Gastrocnemius medialis (tissue), 4 donors: ENCODE measurements around the gene ADAMTS18. TPM values are rescaled to one million over a fixed set of nuclear protein-coding genes. Genes with fewer than 3 reads are reported as not detected.

ENCODE experiments used
- ATAC-seq, 2 donors: fragments of 150-250 bp; one replicate each; pipeline ENCODE4 v1.9.1; 2016
- DNase-seq, 2 donors: peaks; one replicate each; pipeline ENCODE4 v3.0.0-alpha.2; 2019
- H3K27ac ChIP-seq, 4 donors: fragments of 200-600 bp; sonication (generic); 1 replicate in 1 of 4; 2 replicates in 3 of 4; pipeline ENCODE4 v1.5.1; 2016 to 2018; ENCODE audit warnings: mild to moderate bottlenecking in 2 of 4, moderate library complexity in 1 of 4
- H3K27me3 ChIP-seq, 3 donors: fragments of 200-600 bp; sonication (generic) in 2 of 3; 1 replicate in 1 of 3; 2 replicates in 2 of 3; pipeline versions ENCODE4 v1.5.1 to v1.6.0; 2016 to 2019; ENCODE audit warnings: mild to moderate bottlenecking in 1 of 3, moderate library complexity in 1 of 3
- H3K36me3 ChIP-seq, 2 donors: fragments of 200-600 bp; sonication (generic) in 1 of 2; one replicate each; pipeline ENCODE4 v1.5.1; 2017 to 2018
- H3K4me1 ChIP-seq, 2 donors: fragments of 200-600 bp; sonication (generic) in 1 of 2; one replicate each; pipeline ENCODE4 v1.5.1; 2016 to 2017; ENCODE audit warnings: mild to moderate bottlenecking in 2 of 2
- H3K4me3 ChIP-seq, 4 donors: fragments of 200-600 bp; sonication (generic) in 3 of 4; 1 replicate in 1 of 4; 2 replicates in 3 of 4; pipeline ENCODE4 v1.5.1; 2016 to 2019; ENCODE audit warnings: mild to moderate bottlenecking in 2 of 4
- H3K9me3 ChIP-seq, 3 donors: fragments of 200-600 bp; sonication (generic) in 2 of 3; 1 replicate in 1 of 3; 2 replicates in 2 of 3; pipeline ENCODE4 v1.5.1; 2016 to 2019
- CTCF ChIP-seq, 5 experiments: fragments of 450-650 bp in 3 of 5; fragments of 200-600 bp in 2 of 5; sonication (generic) in 2 of 5; IDR thresholded peaks in 4 of 5; conservative IDR thresholded peaks in 1 of 5; 1 replicate in 4 of 5; 2 replicates in 1 of 5; pipeline ENCODE4 v1.5.1; 2016 to 2019; ENCODE audit warnings: antibody characterized with exemption in 5 of 5, mild to moderate bottlenecking in 3 of 5, moderate library complexity in 3 of 5
- POLR2A ChIP-seq, 2 donors: fragments of 450-650 bp; IDR thresholded peaks; one replicate each; pipeline ENCODE4 v1.6.1; 2017; ENCODE audit warnings: antibody characterized with exemption in 2 of 2, mild to moderate bottlenecking in 2 of 2, moderate library complexity in 2 of 2
- in situ Hi-C, 4 donors: fragments of 200-750 bp; cut with MboI; loops; one replicate each; pipeline versions ENCODE4 v1.15.0 to v1.8.0; 2017; ENCODE audit warnings: low sequenced_read_pairs in 4 of 4
- intact Hi-C: fragments of 100-400 bp; cut with DNase I; formaldehyde crosslinking; loops from one replicate; pipeline ENCODE4 v1.15.1; 2023; ENCODE audit warnings: low total_unique reads
- total RNA-seq, 4 donors: library from RNA; depleted of rRNA; stranded (reverse); fragments of >200 nt; gene quantifications; one replicate each; pipeline versions ENCODE4 v1.1.0 to v1.2.3, GENCODE V29; 2016

Gene ADAMTS18
- total RNA-seq, 4 donors from 2014 or later = 0.82 TPM; not detected in 3

DNA sequence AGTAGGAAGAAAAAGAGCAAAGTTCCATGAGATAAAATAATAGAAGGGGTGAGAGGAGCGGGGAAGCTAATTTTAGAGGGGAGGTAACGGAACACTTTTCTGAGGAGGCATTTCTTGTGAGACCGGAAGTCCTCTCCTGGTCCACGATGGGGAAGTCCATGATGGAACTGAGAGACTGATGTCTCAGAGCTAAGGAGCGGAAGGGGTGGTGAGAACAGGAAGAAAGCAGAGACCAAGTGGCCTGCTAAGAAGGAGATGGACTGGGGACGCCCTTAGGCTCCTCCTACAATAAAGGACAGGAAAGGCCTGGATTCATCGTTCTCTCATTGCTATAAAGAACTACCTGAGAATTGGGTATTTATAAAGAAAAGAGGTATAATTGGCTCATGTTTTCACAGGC is 59.4 kb downstream of the ADAMTS18 start:
- intact Hi-C loops = no loop called here
- H3K27me3 ChIP-seq = no peaks in the 10 kb centered on the region
- DNase-seq (no peak), ATAC-seq (no peak)
- no peaks in the 10 kb centered on the region for H3K36me3 ChIP-seq
- no peak overlapping the region for H3K27ac ChIP-seq
- TF ChIP-seq POLR2A (IDR thresholded peaks at IDR 0.05) (no peak), CTCF (IDR thresholded peaks at IDR 0.05 in 4 of 5, conservative IDR thresholded peaks at IDR 0.05 in 1 of 5) (no peak)
- H3K4me1 ChIP-seq = no peaks in the 10 kb centered on the region
- in situ Hi-C loops = no loop called here
- H3K4me3 ChIP-seq = no peak overlapping the region
- no peaks in the 10 kb centered on the region for H3K9me3 ChIP-seq

DNA sequence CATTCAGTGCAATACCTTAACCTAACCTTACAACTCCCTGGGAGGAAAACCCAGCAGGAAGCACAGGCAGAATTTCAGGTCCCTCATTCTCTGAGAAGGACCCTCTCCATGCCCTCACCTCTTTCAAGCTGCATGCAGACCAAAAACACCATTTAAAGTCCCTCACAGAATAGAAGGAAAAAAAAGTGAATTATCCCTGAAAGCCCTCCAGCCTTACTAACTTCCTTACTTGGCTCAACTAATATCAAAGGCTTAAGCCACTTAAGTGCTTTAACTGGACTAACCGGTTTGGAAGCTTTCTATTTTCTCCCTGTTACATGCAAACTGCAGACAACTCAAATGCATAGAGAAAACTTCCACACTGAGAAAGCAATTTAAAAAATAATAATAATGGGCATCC is 60.5 kb downstream of the ADAMTS18 start:
- Histone ChIP-seq H3K4me1 (no peaks in the 10 kb centered on the region), H3K4me3 (no peak overlapping the region), H3K27me3 (no peaks in the 10 kb centered on the region), H3K36me3 (no peaks in the 10 kb centered on the region), H3K27ac (no peak overlapping the region), H3K9me3 (no peaks in the 10 kb centered on the region)
- no peak for ATAC-seq
- in situ Hi-C loops (no loop called here), intact Hi-C loops (no loop called here)
- TF ChIP-seq POLR2A (IDR thresholded peaks at IDR 0.05) = no peak
- no peak for TF ChIP-seq CTCF (IDR thresholded peaks at IDR 0.05 in 4 of 5, conservative IDR thresholded peaks at IDR 0.05 in 1 of 5)
- DNase-seq = no peak

GRCh38 chr16:77373726-77374125 is 61.1 kb downstream of the ADAMTS18 start:
- Histone ChIP-seq H3K27me3 (no peaks in the 10 kb centered on the region), H3K27ac (no peak overlapping the region), H3K4me3 (no peak overlapping the region), H3K36me3 (no peaks in the 10 kb centered on the region), H3K9me3 (no peaks in the 10 kb centered on the region), H3K4me1 (no peaks in the 10 kb centered on the region)
- DNase-seq (no peak), ATAC-seq (no peak)
- in situ Hi-C loops = no loop called here
- intact Hi-C loops = no loop called here
- TF ChIP-seq POLR2A (IDR thresholded peaks at IDR 0.05) = no peak
- no peak for TF ChIP-seq CTCF (IDR thresholded peaks at IDR 0.05 in 4 of 5, conservative IDR thresholded peaks at IDR 0.05 in 1 of 5)

DNA sequence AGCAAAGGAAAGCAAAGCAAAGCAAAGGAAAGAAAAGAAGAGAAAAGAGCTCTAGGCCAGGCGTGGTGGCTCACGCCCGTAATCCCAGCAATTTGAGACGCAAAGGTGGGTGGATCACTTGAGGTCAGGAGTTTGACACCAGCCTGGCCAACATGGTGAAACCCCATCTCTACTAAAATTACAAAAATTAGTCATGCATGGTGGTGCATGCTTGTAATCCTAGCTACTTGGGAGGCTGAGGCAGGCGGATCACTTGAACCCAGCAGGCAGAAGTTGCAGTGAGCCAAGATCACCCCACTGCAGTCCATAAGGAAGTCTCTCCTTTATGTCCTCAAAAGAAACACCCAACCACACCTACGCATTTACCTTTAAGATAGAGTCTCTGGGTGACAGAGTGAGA is 70.1 kb downstream of the ADAMTS18 start:
- Histone ChIP-seq H3K9me3 (no peaks in the 10 kb centered on the region), H3K4me1 (no peaks in the 10 kb centered on the region), H3K4me3 (no peak overlapping the region)

More for the DNA sequence above, 70.1 kb downstream of the ADAMTS18 start:
- no peak for DNase-seq
- TF ChIP-seq CTCF (IDR thresholded peaks at IDR 0.05 in 4 of 5, conservative IDR thresholded peaks at IDR 0.05 in 1 of 5) = no peak
- TF ChIP-seq POLR2A (IDR thresholded peaks at IDR 0.05) = no peak
- Histone ChIP-seq H3K36me3 (no peaks in the 10 kb centered on the region), H3K27ac (no peak overlapping the region), H3K27me3 (no peaks in the 10 kb centered on the region)
- ATAC-seq = no peak
- in situ Hi-C loops (no loop called here), intact Hi-C loops (no loop called here)
